Adrenal gland (tissue), 12 donors: ENCODE measurements around the gene GPR146. TPM values are rescaled to one million over a fixed set of nuclear protein-coding genes. Genes with fewer than 3 reads are reported as not detected.

ENCODE experiments used
- DNase-seq, 7 donors: peaks; one replicate each; pipeline ENCODE4 v3.0.0-alpha.2; 2019 to 2020
- H3K27ac ChIP-seq, 5 donors: fragments of 200-600 bp; sonication (generic) in 4 of 5; 1 replicate in 3 of 5; 2 replicates in 2 of 5; pipeline versions ENCODE4 v1.5.1 to v1.8.0; 2016 to 2020; ENCODE audit warnings: mild to moderate bottlenecking in 1 of 5
- H3K27me3 ChIP-seq: fragments of 200-600 bp; 2 replicates; pipeline ENCODE4 v1.8.0; 2021
- H3K36me3 ChIP-seq, 2 donors: fragments of 200-600 bp; replicated peaks in 1 of 2; 1 replicate in 1 of 2; 2 replicates in 1 of 2; pipeline versions ENCODE4 v1.5.1 to v1.8.0; 2018 to 2022
- H3K4me1 ChIP-seq, 2 donors: fragments of 200-600 bp; replicated peaks in 1 of 2; 1 replicate in 1 of 2; 2 replicates in 1 of 2; pipeline versions ENCODE4 v1.5.1 to v1.8.0; 2018 to 2021
- H3K4me3 ChIP-seq, 4 donors: fragments of 200-600 bp; sonication (generic) in 3 of 4; one replicate each; pipeline ENCODE4 v1.5.1; 2016 to 2018
- H3K9me3 ChIP-seq, 3 donors: fragments of 200-600 bp; sonication (generic) in 1 of 3; replicated peaks in 1 of 3; 1 replicate in 2 of 3; 2 replicates in 1 of 3; pipeline versions ENCODE4 v1.5.1 to v1.8.0; 2016 to 2021
- POLR2A ChIP-seq, 2 donors: fragments of 450-650 bp; IDR thresholded peaks; one replicate each; pipeline ENCODE4 v1.6.1; 2017; ENCODE audit warnings: antibody characterized with exemption in 2 of 2, mild to moderate bottlenecking in 2 of 2, moderate library complexity in 1 of 2
- WGBS, 4 donors: extraction: QIAGEN DNeasy Blood & Tissue Kit in 2 of 4; methylation state at CpG; one replicate each; pipeline versions ENCODE4 v1.1.5 to v1.1.7; 2013 to 2017; 5-methylcytosine and 5-hydroxymethylcytosine counted together
- intact Hi-C, 2 donors: fragments of 100-400 bp; cut with DNase I; formaldehyde crosslinking; loops; one replicate each; pipeline versions ENCODE4 v1.14.1 to v1.15.0; 2022 to 2023
- polyA plus RNA-seq, 3 donors: library from polyadenylated mRNA; stranded (reverse); fragments of 200-250 nt in 2 of 3; fragments of 350-450 nt in 1 of 3; fragmentation: Illumina TruSeq in 1 of 3; extraction: RNeasy Lipid Tissue Mini Kit (QIAGEN cat#74804) in 1 of 3; gene quantifications; one replicate each; pipeline ENCODE4 v1.2.3, GENCODE V29; 2013 to 2014
- total RNA-seq, 9 donors: library from RNA; depleted of rRNA in 4 of 9; stranded (reverse); fragments of >200 nt in 4 of 9; fragments of 120-200 nt in 1 of 9; fragmentation: NEBNext Ultra II Directional in 1 of 9; extraction: Animal tissue kit (Norgen Biotek cat#: 25700) in 1 of 9; gene quantifications; one replicate each; pipeline versions ENCODE4 v1.1.0 to v1.2.4, GENCODE V29; 2013 to 2023
- TF ChIP-seq, protein P1 (sequence below), 6 experiments: fragments of 450-650 bp in 4 of 6; fragments of 200-600 bp in 2 of 6; sonication (generic) in 1 of 6; IDR thresholded peaks; 1 replicate in 5 of 6; 2 replicates in 1 of 6; pipeline versions ENCODE4 v1.5.1 to v1.8.0; 2016 to 2021; ENCODE audit warnings: antibody characterized with exemption in 6 of 6, mild to moderate bottlenecking in 2 of 6, moderate library complexity in 1 of 6
- donor health status: healthy with polysubstance abuse.
- donor health status: Bipolar disorder and iron deficiency.
- donor health status: DM: yes; HTN: yes; CAD: no.
- donor health status: DM: no; HTN: no; CAD: no.
- donor health status: DM: no; HTN: no; CAD: no.
- donor health status: DM: yes; HTN: yes; CAD: no.

The GPR146 gene
- total and polyA plus RNA-seq, 12 donors, result 0.90 to 17.3 (median 8.7) TPM

DNA sequence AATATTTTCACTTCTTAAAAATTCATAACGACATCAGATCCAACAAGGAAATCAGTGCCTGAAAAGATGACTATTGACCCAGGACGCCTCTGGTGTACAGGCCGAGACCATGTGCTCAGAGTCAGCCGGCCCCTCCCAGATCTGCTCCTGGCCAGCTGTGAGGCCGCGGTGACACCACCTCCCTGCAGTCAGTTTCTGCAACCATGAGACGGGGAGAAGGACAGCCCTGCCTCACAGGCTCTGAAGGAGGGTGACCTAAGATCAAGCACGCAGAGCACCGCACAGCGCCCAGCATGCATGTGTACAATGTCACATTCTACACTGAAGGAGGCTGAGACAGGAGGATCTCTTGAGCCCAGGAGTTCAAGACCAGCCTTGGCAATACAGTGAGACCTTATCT lies 40.9 kb downstream of the GPR146 start:
- TF ChIP-seq, protein P1, sequence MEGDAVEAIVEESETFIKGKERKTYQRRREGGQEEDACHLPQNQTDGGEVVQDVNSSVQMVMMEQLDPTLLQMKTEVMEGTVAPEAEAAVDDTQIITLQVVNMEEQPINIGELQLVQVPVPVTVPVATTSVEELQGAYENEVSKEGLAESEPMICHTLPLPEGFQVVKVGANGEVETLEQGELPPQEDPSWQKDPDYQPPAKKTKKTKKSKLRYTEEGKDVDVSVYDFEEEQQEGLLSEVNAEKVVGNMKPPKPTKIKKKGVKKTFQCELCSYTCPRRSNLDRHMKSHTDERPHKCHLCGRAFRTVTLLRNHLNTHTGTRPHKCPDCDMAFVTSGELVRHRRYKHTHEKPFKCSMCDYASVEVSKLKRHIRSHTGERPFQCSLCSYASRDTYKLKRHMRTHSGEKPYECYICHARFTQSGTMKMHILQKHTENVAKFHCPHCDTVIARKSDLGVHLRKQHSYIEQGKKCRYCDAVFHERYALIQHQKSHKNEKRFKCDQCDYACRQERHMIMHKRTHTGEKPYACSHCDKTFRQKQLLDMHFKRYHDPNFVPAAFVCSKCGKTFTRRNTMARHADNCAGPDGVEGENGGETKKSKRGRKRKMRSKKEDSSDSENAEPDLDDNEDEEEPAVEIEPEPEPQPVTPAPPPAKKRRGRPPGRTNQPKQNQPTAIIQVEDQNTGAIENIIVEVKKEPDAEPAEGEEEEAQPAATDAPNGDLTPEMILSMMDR (IDR thresholded peaks at IDR 0.05), result no peak
- TF ChIP-seq POLR2A (IDR thresholded peaks at IDR 0.05), result no peak
- Histone ChIP-seq H3K4me3 (no peak overlapping the region), H3K9me3 (no peaks in the 10 kb centered on the region), H3K27ac (no peak overlapping the region), H3K27me3 (no peaks in the 10 kb centered on the region), H3K4me1 (peaks cover 28 to 34% of the 10 kb centered on the region in 2 donors), H3K36me3 (no peaks in the 10 kb centered on the region)
- intact Hi-C loops, result loop anchor here in 1 of 2 donors (5.0 kb wide), 1 partner anchor 57 kb away; no protein-coding TSS in a partner anchor
- DNase-seq, result no peak
- 71 to 94% (median 90%) methylated on average over 6 to 10 of the region's 10 CpGs for WGBS, 4 donors

DNA sequence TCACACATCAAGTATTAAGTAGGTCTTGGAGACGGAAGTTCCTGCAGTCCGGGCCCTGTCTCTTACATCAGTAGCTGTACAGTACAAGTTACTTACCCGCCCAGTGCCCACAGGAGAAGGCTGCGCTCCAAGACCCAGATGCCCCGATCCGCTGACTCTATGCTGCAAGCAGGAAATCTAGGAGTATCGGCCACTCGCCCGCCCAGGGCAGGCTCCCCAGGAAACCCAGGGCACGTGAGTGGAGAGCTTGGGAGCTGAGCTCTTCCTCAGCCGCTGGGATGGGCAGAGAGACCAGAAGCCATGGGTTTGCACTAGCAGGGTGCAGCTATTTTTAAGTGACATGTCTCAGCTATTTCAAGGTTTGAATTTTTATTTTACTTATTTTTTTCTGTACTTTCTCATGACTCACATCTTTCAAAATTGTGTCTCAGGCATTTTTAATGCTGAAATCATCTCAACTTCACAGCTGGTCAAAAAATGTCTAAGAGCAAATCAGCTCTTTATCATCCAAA lies 41.6 kb downstream of the GPR146 start:
- no peaks in the 10 kb centered on the region for H3K36me3 ChIP-seq
- peaks cover 28 to 34% of the 10 kb centered on the region in 2 donors for H3K4me1 ChIP-seq
- no peaks in the 10 kb centered on the region for H3K27me3 ChIP-seq
- H3K9me3 ChIP-seq, result no peaks in the 10 kb centered on the region
- TF ChIP-seq POLR2A (IDR thresholded peaks at IDR 0.05), result peak in 1 of 2 donors; percentile 7
- TF ChIP-seq, protein P1 (IDR thresholded peaks at IDR 0.05), result no peak
- peak in 1 of 7 donors; percentile 33 for DNase-seq
- H3K27ac ChIP-seq, result peak overlapping the region in 2 of 5 donors; percentile 68 to 82
- H3K4me3 ChIP-seq, result no peak overlapping the region
- 73 to 89% (median 83%) methylated on average over 11 of the region's 11 CpGs for WGBS, 4 donors
- intact Hi-C loops, result loop anchor here in 1 of 2 donors (5.0 kb wide), 1 partner anchor 56 kb away; no protein-coding TSS in a partner anchor

DNA sequence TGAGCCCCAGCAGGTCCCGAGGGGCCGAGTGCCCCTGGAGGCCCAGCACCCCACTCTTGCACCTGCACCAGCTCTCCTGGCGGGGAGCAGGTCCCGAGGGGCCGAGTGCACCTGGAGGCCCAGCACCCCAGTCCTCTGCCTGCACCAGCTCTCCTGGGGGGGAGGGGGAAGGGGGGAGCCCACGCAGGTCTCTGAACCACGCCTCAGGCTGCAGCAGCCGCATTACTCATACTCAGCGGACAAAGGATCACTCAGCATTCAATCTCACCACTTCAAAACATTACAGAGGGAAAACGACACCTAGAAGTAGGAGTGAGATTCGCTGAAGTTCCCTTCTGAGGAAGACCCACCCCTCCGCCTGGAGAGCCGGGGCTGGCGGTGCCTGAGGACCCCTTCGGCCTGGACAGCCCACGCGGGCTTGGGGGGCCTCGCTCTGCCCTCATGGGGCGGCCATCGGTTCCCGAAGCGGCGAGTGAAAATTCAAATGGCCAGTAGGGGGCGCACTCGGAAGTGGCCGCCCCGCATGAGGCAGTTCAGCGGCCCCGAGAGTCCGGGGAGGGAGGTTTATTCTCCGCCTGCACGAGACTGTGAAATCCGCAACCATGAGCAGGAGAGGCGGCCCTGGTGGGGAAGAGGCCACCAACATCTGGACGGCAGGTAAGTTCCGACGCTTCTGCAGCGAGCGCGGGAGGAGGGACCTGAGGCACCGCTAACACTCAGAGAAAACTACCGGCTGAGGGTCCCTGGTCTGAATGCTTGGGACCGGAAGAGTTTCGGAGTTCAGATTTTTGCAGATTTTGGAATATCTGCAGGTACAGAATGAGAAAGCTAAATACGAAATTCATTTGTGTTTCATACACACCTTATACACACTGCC lies 42.5 kb downstream of the GPR146 start:
- intact Hi-C loops, result loop anchor here in 1 of 2 donors (5.0 kb wide), 1 partner anchor 55 kb away; no protein-coding TSS in a partner anchor
- TF ChIP-seq, protein P1 (IDR thresholded peaks at IDR 0.05), result peak; percentile 70 to 96 (median 90)
- peak in 1 of 2 donors; percentile 27 for TF ChIP-seq POLR2A (IDR thresholded peaks at IDR 0.05)
- WGBS, 4 donors, result 7 to 14% (median 8%) methylated on average over 20 to 45 of the region's 45 CpGs
- Histone ChIP-seq H3K9me3 (no peaks in the 10 kb centered on the region), H3K36me3 (peaks cover 0 to 3% of the 10 kb centered on the region in 2 donors), H3K4me3 (peak overlapping the region in 3 of 4 donors; percentile 9 to 60 (median 23)), H3K27me3 (no peaks in the 10 kb centered on the region), H3K27ac (peak overlapping the region in 4 of 5 donors; percentile 24 to 82 (median 74)), H3K4me1 (peaks cover 28 to 34% of the 10 kb centered on the region in 2 donors)
- peak; percentile 62 to 83 (median 80) for DNase-seq

DNA sequence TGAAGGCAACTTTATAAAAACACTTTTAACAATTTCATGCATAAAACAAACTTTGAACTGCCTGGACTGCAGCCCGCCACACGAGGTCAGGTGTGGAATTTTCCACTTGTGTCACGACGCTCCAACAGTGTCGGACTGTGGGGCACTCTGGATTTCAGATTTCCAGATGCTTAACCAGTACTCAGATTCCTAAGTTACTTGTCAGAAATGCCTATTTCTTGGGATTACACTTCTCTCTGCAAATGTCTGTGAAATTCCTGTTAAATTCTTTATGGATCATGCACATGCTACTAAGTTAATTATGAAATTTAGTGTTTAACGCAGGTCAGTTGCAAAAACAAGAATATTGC lies 43.1 kb downstream of the GPR146 start:
- intact Hi-C loops, result loop anchor here in 1 of 2 donors (5.0 kb wide), 1 partner anchor 55 kb away; no protein-coding TSS in a partner anchor
- WGBS, 4 donors, result 10 to 26% (median 19%) methylated on average over 6 of the region's 6 CpGs
- Histone ChIP-seq H3K4me3 (peak overlapping the region in 2 of 4 donors; percentile 23 to 60), H3K36me3 (peaks cover 0 to 9% of the 10 kb centered on the region in 2 donors), H3K27ac (peak overlapping the region in 3 of 5 donors; percentile 68 to 82 (median 80)), H3K9me3 (no peaks in the 10 kb centered on the region), H3K27me3 (no peaks in the 10 kb centered on the region), H3K4me1 (peaks cover 28 to 34% of the 10 kb centered on the region in 2 donors)
- TF ChIP-seq POLR2A (IDR thresholded peaks at IDR 0.05), result no peak
- peak in 1 of 7 donors; percentile 22 for DNase-seq
